DMS 273 (cell line): Measurements from ENCODE around the gene INPP4B.
"Not testable (repeated sequence)": the region's sequence is repeated elsewhere in the genome, so short reads cannot be mapped to it uniquely, and the experiment has no call there.

ENCODE experiments used
- DNase-seq: peaks from one replicate; lab custom pipeline; 2025; ENCODE audit not compliant: unreplicated experiment; lab: John Stamatoyannopoulos, UW

Gene INPP4B

GRCh38 chr4:142549248-142549647, 296.9 kb downstream of the INPP4B start:
- no peak for DNase-seq

- no peak for DNase-seq
These were observed 297.6 kb downstream of the INPP4B start for GRCh38 chr4:142548491-142548890.

GRCh38 chr4:142547974-142548373, 298.1 kb downstream of the INPP4B start:
- no peak for DNase-seq

- no peak for DNase-seq
These were observed 301.5 kb downstream of the INPP4B start for GRCh38 chr4:142544594-142544993.

- no peak for DNase-seq
These were observed 302.1 kb downstream of the INPP4B start for GRCh38 chr4:142544039-142544438.

GRCh38 chr4:142540483-142540804, 305.7 kb downstream of the INPP4B start:
- DNase-seq: no peak

- DNase-seq: no peak
These were observed 306.2 kb downstream of the INPP4B start for GRCh38 chr4:142539796-142540482.

- no peak for DNase-seq
These were observed 311.1 kb downstream of the INPP4B start for GRCh38 chr4:142535009-142535408.

- no peak for DNase-seq
These were observed 314.0 kb downstream of the INPP4B start for GRCh38 chr4:142532054-142532453.

- no peak for DNase-seq
These were observed 315.4 kb downstream of the INPP4B start for GRCh38 chr4:142530728-142531127.

- DNase-seq: no peak
These were observed 317.7 kb downstream of the INPP4B start for GRCh38 chr4:142528433-142528832.

- DNase-seq: no peak
These were observed 323.0 kb downstream of the INPP4B start for GRCh38 chr4:142523111-142523510.

- DNase-seq: no peak
These were observed 326.8 kb downstream of the INPP4B start for GRCh38 chr4:142519342-142519741.

- no peak for DNase-seq
These were observed 329.2 kb downstream of the INPP4B start for GRCh38 chr4:142516686-142517526.

GRCh38 chr4:142512161-142512560, 333.9 kb downstream of the INPP4B start:
- DNase-seq: no peak

- DNase-seq: no peak
These were observed 336.2 kb downstream of the INPP4B start for GRCh38 chr4:142509881-142510280.

GRCh38 chr4:142509381-142509780, 336.7 kb downstream of the INPP4B start:
- DNase-seq: not testable (repeated sequence)

- DNase-seq: no peak
These were observed 345.1 kb downstream of the INPP4B start for GRCh38 chr4:142500966-142501365.

GRCh38 chr4:142497606-142498005, 348.5 kb downstream of the INPP4B start:
- DNase-seq: no peak

- no peak for DNase-seq
These were observed 352.6 kb downstream of the INPP4B start for GRCh38 chr4:142493255-142494110.

- DNase-seq: no peak
These were observed 360.6 kb downstream of the INPP4B start for GRCh38 chr4:142485452-142485851.

- DNase-seq: no peak
These were observed 365.9 kb downstream of the INPP4B start for GRCh38 chr4:142480244-142480643.
